ENCODE measurements around the gene TMCO2. TPM values are rescaled to one million over a fixed set of nuclear protein-coding genes. Genes with fewer than 3 reads are reported as not detected.
A peak's percentile ranks its signal among the peaks of the same experiment; 100 is the strongest.

TMCO2 gene
- total RNA-seq, 1 donor from 2014 or later = not detected

- Histone ChIP-seq H3K27ac (no peak overlapping the region), H3K4me3 (no peak overlapping the region), H3K4me1 (peaks cover 4% of the 10 kb centered on the region), H3K9me3 (no peaks in the 10 kb centered on the region), H3K36me3 (no peaks in the 10 kb centered on the region), H3K27me3 (no peaks in the 10 kb centered on the region)
- DNase-seq = no peak
- intact Hi-C loops (cut with DNase I) = no loop called here
- no peak for ATAC-seq
- TF ChIP-seq, protein P1, sequence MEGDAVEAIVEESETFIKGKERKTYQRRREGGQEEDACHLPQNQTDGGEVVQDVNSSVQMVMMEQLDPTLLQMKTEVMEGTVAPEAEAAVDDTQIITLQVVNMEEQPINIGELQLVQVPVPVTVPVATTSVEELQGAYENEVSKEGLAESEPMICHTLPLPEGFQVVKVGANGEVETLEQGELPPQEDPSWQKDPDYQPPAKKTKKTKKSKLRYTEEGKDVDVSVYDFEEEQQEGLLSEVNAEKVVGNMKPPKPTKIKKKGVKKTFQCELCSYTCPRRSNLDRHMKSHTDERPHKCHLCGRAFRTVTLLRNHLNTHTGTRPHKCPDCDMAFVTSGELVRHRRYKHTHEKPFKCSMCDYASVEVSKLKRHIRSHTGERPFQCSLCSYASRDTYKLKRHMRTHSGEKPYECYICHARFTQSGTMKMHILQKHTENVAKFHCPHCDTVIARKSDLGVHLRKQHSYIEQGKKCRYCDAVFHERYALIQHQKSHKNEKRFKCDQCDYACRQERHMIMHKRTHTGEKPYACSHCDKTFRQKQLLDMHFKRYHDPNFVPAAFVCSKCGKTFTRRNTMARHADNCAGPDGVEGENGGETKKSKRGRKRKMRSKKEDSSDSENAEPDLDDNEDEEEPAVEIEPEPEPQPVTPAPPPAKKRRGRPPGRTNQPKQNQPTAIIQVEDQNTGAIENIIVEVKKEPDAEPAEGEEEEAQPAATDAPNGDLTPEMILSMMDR (IDR thresholded peaks at IDR 0.05) = no peak
These were observed 3.7 kb downstream of the TMCO2 start for GRCh38 chr1:40251456-40251855.

DNA sequence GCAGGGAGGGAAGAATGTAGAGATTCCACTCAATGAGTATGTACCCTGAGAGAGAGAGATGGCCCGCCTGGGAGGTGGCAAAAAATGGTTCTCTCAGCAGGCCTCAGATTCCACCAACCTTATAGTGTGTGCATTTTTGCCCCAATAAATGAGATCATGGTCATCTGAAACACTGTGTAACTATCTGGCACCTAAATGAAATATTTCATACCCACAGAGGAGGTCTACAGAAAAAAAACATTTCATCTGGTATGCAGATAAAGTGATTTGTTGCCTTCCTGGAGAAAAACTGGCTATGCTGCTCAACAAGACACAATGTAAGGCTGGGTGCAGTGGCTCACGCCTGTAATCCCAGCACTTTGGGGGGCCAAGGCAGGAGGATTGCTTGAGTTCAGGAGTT lies 4.9 kb downstream of the TMCO2 start:
- H3K9me3 ChIP-seq = no peaks in the 10 kb centered on the region
- no peak overlapping the region for H3K4me3 ChIP-seq
- no peak for DNase-seq
- H3K36me3 ChIP-seq = no peaks in the 10 kb centered on the region
- TF ChIP-seq, protein P1 (IDR thresholded peaks at IDR 0.05) = no peak
- peaks cover 10% of the 10 kb centered on the region for H3K4me1 ChIP-seq
- no peak overlapping the region for H3K27ac ChIP-seq
- no peak for ATAC-seq
- H3K27me3 ChIP-seq = no peaks in the 10 kb centered on the region
- intact Hi-C loops (cut with DNase I) = no loop called here

DNA sequence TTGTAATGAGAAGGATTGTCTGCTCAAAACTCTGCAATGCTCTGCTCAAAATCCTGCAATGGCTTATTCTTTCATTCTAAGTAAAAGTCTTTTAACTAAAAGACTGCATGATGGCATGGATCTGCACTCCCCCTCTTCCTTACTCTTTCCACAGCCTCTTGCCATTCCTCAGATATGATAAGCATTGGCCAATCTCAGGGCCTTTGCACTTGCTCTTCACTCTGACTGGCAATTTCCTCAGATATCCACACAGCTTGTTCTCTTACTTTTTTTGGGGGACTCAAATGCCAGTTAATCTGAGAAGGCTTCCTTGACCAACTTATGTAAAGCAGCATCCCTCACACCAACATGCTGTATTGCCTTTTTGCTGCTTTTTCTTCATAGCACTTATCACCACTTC lies 7.5 kb downstream of the TMCO2 start:
- H3K4me3 ChIP-seq = no peak overlapping the region
- H3K27me3 ChIP-seq = no peaks in the 10 kb centered on the region
- ATAC-seq (no peak), DNase-seq (no peak)
- TF ChIP-seq, protein P1 (IDR thresholded peaks at IDR 0.05) = no peak
- peaks cover 2% of the 10 kb centered on the region for H3K36me3 ChIP-seq
- H3K4me1 ChIP-seq = peaks cover 21% of the 10 kb centered on the region
- intact Hi-C loops (cut with DNase I) = no loop called here
- H3K27ac ChIP-seq = no peak overlapping the region
- H3K9me3 ChIP-seq = no peaks in the 10 kb centered on the region

DNA sequence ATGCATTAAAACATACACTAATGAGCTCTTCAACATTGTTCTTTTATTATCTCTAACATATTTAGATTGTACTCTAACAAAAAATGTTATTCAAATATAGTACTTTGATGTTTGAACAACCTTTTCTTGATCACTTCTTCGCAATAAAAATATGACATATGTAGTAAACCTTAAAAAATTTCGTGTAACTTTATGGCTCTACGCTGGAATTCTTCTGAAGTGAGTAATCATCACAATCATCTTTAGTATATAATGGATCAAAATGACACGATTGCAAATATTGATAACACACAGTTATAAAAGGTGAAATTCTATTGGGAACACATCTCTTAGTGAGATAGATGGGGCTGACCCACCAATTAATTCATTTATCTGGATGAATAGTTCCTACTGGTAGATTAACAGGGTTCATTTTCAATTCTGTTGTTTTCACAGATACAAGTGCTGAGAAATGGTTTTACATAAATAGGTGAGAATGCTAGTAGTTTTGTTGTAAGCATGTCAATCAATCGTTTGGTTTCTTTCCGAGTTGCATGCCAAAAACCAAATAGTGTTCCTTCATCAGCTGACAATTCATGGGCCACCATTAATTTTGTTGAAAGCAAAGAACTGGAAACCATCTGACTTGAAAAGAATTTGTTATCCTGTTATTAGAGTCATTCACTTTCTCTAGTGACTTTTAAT lies 8.8 kb downstream of the TMCO2 start:
- intact Hi-C loops (cut with DNase I) = no loop called here
- peak overlapping the region; percentile 94 for H3K27ac ChIP-seq
- no peak for ATAC-seq

DNA sequence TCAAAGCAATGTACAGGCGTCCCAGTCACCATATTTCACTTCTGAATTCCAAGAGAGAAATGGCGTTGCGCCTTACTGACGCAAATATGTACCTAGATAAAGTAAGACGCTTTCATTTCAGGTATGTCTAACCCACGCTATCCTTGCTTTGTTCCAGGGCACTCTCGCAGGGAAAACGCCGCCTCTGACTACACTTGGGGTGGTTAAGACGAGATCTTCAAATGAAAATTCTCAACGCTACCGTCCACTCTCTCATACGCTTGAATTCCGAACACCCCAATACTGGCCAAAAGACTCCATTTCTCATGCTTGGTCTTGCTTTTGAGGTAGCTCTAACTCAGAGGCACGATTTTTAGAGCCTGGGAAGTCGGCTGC lies 9.6 kb downstream of the TMCO2 start:
- Histone ChIP-seq H3K27me3 (no peaks in the 10 kb centered on the region), H3K36me3 (peaks cover 22% of the 10 kb centered on the region), H3K4me1 (peaks cover 21% of the 10 kb centered on the region), H3K27ac (peak overlapping the region; percentile 94), H3K4me3 (peak overlapping the region; percentile 99), H3K9me3 (no peaks in the 10 kb centered on the region)
- DNase-seq = no peak
- intact Hi-C loops (cut with DNase I) = no loop called here
- TF ChIP-seq, protein P1 (IDR thresholded peaks at IDR 0.05) = no peak
- ATAC-seq = no peak

More for the DNA sequence above, 8.8 kb downstream of the TMCO2 start:
- Histone ChIP-seq H3K4me3 (peak overlapping the region; percentile 99), H3K4me1 (peaks cover 21% of the 10 kb centered on the region), H3K36me3 (peaks cover 15% of the 10 kb centered on the region), H3K27me3 (no peaks in the 10 kb centered on the region), H3K9me3 (no peaks in the 10 kb centered on the region)
- DNase-seq = no peak
- TF ChIP-seq, protein P1 (IDR thresholded peaks at IDR 0.05) = no peak

All from upper lobe of right lung (tissue), 1 donor.